Measurements from ENCODE around the gene CCR6.

DNA sequence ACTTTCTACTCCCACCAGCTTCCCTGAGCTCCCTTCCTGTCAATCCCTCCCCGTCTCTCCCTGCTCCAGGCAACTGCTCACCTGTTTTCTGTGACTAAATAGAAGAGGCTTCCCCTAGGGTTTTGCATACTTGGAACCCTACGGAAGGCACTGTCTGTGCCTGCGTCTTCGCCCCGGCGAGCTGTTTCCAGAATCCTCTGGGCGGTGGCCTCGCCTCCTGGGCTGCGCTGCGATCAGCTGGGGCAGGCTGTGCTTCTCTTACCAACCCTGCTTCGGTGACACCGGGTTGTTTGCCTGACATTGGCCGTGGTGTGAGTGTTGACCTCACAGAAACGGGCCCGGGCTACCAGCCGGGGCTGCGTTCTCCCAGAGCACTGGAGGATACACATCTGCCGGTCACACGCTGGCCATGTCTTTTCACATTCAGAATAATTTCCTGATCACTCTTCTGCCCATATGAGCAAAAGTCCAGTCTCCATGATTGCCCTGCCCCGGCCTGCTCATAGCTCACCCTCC is 29.4 kb upstream of the CCR6 start:
- no peak for TF ChIP-seq POLR2A (IDR thresholded peaks at IDR 0.05)
- TF ChIP-seq, protein P1, sequence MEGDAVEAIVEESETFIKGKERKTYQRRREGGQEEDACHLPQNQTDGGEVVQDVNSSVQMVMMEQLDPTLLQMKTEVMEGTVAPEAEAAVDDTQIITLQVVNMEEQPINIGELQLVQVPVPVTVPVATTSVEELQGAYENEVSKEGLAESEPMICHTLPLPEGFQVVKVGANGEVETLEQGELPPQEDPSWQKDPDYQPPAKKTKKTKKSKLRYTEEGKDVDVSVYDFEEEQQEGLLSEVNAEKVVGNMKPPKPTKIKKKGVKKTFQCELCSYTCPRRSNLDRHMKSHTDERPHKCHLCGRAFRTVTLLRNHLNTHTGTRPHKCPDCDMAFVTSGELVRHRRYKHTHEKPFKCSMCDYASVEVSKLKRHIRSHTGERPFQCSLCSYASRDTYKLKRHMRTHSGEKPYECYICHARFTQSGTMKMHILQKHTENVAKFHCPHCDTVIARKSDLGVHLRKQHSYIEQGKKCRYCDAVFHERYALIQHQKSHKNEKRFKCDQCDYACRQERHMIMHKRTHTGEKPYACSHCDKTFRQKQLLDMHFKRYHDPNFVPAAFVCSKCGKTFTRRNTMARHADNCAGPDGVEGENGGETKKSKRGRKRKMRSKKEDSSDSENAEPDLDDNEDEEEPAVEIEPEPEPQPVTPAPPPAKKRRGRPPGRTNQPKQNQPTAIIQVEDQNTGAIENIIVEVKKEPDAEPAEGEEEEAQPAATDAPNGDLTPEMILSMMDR (IDR thresholded peaks at IDR 0.05), result no peak
